ENCODE measurements around the gene AKAP5. TPM values are rescaled to one million over a fixed set of nuclear protein-coding genes. Genes with fewer than 3 reads are reported as not detected.

AKAP5 gene
- total and polyA plus RNA-seq, 2 of the 13 experiments (the other 11 are each of a cell fraction or from before 2014, with no cell fraction given): 0.18 to 1.5 TPM

DNA sequence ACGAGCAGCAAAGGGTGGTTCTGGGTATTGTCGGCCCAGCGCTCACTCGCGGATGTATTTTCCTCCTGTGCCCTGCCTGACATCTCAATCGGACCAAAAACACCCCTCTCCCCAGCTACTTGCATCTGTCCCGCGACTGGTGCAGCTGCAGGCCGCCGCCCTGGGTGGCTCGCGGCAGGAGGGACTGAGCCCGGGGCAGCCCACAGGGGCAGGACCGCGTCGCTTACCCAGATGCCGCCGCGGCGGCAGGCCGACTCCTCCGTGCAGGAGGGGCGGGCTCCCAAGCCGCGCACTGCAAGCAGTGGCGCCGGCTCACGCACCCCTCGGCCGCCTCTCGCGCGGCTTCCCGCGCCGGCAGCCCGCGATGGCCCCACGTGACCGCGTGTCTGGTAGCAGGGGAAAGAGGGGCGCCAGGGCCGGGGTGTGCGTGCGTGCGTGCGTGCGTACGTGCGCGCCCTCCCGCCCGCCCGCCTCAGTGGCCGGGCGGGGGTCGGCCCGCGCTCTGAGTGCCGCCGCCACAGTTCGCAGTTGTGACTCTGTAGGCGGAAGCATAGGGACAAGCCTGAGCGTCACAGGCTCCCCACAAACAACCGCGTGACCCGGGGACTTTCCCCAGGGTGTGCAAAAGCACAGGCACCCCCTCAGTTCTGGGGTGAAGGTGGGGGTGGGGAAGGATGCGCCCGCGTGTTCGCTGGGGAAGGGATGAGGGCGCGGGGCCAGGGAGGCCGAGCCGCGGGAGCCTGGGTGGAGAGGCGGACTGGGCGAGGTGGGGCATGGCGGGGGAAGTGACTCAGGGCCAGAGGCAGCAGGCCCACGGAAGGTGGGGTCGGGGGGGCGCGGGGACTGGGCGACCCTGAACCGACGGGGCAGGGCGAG, 38.4 kb downstream of the AKAP5 start, which contains the start of gene ZBTB25 (continued):
- TF ChIP-seq, protein P1, sequence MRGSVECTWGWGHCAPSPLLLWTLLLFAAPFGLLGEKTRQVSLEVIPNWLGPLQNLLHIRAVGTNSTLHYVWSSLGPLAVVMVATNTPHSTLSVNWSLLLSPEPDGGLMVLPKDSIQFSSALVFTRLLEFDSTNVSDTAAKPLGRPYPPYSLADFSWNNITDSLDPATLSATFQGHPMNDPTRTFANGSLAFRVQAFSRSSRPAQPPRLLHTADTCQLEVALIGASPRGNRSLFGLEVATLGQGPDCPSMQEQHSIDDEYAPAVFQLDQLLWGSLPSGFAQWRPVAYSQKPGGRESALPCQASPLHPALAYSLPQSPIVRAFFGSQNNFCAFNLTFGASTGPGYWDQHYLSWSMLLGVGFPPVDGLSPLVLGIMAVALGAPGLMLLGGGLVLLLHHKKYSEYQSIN (CRISPR knock-in tag; IDR thresholded peaks at IDR 0.05; ENCODE audit: borderline replicate concordance): no peak
- TF ChIP-seq, protein P2, sequence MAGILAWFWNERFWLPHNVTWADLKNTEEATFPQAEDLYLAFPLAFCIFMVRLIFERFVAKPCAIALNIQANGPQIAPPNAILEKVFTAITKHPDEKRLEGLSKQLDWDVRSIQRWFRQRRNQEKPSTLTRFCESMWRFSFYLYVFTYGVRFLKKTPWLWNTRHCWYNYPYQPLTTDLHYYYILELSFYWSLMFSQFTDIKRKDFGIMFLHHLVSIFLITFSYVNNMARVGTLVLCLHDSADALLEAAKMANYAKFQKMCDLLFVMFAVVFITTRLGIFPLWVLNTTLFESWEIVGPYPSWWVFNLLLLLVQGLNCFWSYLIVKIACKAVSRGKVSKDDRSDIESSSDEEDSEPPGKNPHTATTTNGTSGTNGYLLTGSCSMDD (CRISPR knock-in tag; IDR thresholded peaks at IDR 0.05): no peak
- TF ChIP-seq ZNF251 (CRISPR knock-in tag; IDR thresholded peaks at IDR 0.05) (no peak), MTF1 (CRISPR knock-in tag; IDR thresholded peaks at IDR 0.05) (no peak), MATR3 (CRISPR knock-in tag; IDR thresholded peaks at IDR 0.05) (no peak), ZNF557 (CRISPR knock-in tag; IDR thresholded peaks at IDR 0.05) (no peak; the same call in 1 of the 2 replicates), ZBTB3 (CRISPR knock-in tag; IDR thresholded peaks at IDR 0.05; ENCODE audit: borderline replicate concordance, low read depth) (0 out of 2 replicates have a peak, but pooled peaks have one; percentile 10), ZKSCAN8 (CRISPR knock-in tag; IDR thresholded peaks at IDR 0.05; ENCODE audit: borderline replicate concordance) (no peak), MYC (CRISPR knock-in tag; IDR thresholded peaks at IDR 0.05; ENCODE audit: borderline replicate concordance) (peak; percentile 86), MYNN (CRISPR knock-in tag; IDR thresholded peaks at IDR 0.05; ENCODE audit: low read depth) (no peak), TEAD3 (CRISPR knock-in tag; optimal IDR thresholded peaks at IDR 0.05; ENCODE audit: borderline replicate concordance) (no peak), KDM1A (CRISPR knock-in tag; IDR thresholded peaks at IDR 0.05) (no peak), GLI4 (CRISPR knock-in tag; IDR thresholded peaks at IDR 0.05; ENCODE audit: borderline replicate concordance) (no peak), HMG20B (CRISPR knock-in tag; conservative IDR thresholded peaks at IDR 0.05) (no peak), HDAC1 (CRISPR knock-in tag; IDR thresholded peaks at IDR 0.05) (peak; percentile 86; the same call in 1 of the 2 replicates), ZNF260 (CRISPR knock-in tag; IDR thresholded peaks at IDR 0.05; ENCODE audit: borderline replicate concordance, low read depth) (no peak), PPARG (CRISPR knock-in tag; conservative IDR thresholded peaks at IDR 0.05) (no peak), ZNF577 (CRISPR knock-in tag; IDR thresholded peaks at IDR 0.05; ENCODE audit: borderline replicate concordance, low read depth) (no peak)
- TF ChIP-seq, protein P3, sequence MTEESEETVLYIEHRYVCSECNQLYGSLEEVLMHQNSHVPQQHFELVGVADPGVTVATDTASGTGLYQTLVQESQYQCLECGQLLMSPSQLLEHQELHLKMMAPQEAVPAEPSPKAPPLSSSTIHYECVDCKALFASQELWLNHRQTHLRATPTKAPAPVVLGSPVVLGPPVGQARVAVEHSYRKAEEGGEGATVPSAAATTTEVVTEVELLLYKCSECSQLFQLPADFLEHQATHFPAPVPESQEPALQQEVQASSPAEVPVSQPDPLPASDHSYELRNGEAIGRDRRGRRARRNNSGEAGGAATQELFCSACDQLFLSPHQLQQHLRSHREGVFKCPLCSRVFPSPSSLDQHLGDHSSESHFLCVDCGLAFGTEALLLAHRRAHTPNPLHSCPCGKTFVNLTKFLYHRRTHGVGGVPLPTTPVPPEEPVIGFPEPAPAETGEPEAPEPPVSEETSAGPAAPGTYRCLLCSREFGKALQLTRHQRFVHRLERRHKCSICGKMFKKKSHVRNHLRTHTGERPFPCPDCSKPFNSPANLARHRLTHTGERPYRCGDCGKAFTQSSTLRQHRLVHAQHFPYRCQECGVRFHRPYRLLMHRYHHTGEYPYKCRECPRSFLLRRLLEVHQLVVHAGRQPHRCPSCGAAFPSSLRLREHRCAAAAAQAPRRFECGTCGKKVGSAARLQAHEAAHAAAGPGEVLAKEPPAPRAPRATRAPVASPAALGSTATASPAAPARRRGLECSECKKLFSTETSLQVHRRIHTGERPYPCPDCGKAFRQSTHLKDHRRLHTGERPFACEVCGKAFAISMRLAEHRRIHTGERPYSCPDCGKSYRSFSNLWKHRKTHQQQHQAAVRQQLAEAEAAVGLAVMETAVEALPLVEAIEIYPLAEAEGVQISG (CRISPR knock-in tag; IDR thresholded peaks at IDR 0.05): peak; percentile 75; the same call in 1 of the 2 replicates
- TF ChIP-seq, protein P4, sequence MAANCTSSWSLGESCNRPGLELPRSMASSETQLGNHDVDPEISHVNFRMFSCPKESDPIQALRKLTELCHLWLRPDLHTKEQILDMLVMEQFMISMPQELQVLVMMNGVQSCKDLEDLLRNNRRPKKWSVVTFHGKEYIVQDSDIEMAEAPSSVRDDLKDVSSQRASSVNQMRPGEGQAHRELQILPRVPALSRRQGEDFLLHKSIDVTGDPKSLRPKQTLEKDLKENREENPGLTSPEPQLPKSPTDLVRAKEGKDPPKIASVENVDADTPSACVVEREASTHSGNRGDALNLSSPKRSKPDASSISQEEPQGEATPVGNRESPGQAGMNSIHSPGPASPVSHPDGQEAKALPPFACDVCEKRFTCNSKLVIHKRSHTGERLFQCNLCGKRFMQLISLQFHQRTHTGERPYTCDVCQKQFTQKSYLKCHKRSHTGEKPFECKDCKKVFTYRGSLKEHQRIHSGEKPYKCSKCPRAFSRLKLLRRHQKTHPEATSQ (CRISPR knock-in tag; IDR thresholded peaks at IDR 0.05; ENCODE audit: borderline replicate concordance): no peak
- TF ChIP-seq, protein P5, sequence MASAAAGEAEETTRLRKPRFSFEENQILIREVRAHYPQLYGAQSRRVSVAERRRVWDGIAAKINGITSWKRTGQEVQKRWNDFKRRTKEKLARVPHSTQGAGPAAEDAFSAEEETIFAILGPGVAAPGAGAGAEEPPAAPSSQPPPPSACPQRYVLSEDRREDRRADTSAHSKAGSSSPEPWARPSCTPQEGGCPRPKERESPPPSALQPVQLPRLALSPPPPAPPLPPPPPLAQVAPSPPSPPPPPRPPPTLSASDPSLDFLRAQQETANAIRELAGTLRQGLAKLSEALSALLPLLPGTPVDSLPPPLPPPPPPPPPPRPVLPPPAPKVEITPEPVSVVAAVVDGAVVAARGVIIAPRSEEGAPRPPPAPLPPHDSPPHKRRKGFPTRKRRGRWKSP (CRISPR knock-in tag; IDR thresholded peaks at IDR 0.05): 0 out of 2 replicates have a peak, but pooled peaks have one; percentile 34

Data from HepG2 (cell line).